ENCODE data around the gene PRSS21.

Gene PRSS21

GRCh38 chr16:2815299-2815771 is 1.7 kb upstream of the PRSS21 start:
- Mint-ChIP-seq H3K4me1 (peaks cover 6% of the 10 kb centered on the region), H3K9me3 (no peaks in the 10 kb centered on the region), H3K27ac (no peak overlapping the region), H3K36me3 (ENCODE audit: low read depth) (no peaks in the 10 kb centered on the region), H3K4me3 (no peak overlapping the region), H3K27me3 (ENCODE audit: low read depth, poor library complexity) (peaks cover 40% of the 10 kb centered on the region)
- no peak for TF ChIP-seq CTCF (IDR thresholded peaks at IDR 0.05)
- no peak for DNase-seq

GRCh38 chr16:2817340-2818271 is 569 bp downstream of the PRSS21 start:
- peaks cover 31% of the 10 kb centered on the region for H3K27me3 Mint-ChIP-seq (ENCODE audit: low read depth, poor library complexity)
- H3K36me3 Mint-ChIP-seq (ENCODE audit: low read depth), result no peaks in the 10 kb centered on the region
- no peak overlapping the region for H3K4me3 Mint-ChIP-seq
- DNase-seq, result no peak
- TF ChIP-seq CTCF (IDR thresholded peaks at IDR 0.05), result no peak
- no peaks in the 10 kb centered on the region for H3K9me3 Mint-ChIP-seq
- no peak overlapping the region for H3K27ac Mint-ChIP-seq
- peaks cover 6% of the 10 kb centered on the region for H3K4me1 Mint-ChIP-seq

GRCh38 chr16:2818272-2818876 is 1.3 kb downstream of the PRSS21 start:
- H3K4me1 Mint-ChIP-seq, result peaks cover 6% of the 10 kb centered on the region
- no peaks in the 10 kb centered on the region for H3K9me3 Mint-ChIP-seq
- H3K36me3 Mint-ChIP-seq (ENCODE audit: low read depth), result no peaks in the 10 kb centered on the region
- no peak overlapping the region for H3K4me3 Mint-ChIP-seq
- no peak for TF ChIP-seq CTCF (IDR thresholded peaks at IDR 0.05)
- H3K27ac Mint-ChIP-seq, result no peak overlapping the region
- no peak for DNase-seq
- peaks cover 32% of the 10 kb centered on the region for H3K27me3 Mint-ChIP-seq (ENCODE audit: low read depth, poor library complexity)

DNA sequence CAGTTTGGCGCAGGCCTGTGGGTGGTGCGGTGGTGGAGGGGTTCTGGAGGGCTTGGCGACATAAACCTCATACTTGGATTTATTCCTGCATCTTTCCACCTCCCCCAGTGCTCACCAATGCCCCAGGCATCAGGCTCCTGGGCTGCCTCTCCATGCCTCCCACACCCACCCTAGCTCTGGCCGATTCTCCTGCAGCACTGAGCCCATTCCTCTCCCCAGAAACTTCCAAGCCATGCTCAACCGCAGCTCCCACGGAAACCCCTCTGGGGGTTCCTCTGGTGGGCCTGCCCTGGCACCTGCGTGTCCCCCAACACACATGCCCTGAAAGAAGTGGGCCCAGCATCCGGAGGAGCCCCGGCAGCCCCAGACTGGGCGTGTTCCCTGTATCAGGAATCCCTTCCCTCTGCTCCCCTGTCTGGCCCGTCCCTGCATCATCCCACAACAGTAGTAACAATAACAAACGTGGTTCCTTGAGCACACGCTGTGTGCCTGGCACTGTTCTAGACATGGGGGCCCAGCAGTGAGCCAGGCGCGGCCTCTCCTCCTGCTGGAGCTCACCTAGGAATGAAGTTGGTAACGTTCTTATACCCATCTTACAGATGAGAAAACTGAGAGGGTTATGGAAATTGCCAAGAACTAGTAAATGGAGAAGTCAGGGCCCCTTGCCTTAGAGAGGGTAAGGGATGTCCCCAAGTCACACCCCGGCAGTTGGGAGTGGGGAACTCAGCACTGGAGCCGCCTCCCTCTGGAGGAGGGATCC is 2.3 kb downstream of the PRSS21 start:
- no peak for DNase-seq
- H3K36me3 Mint-ChIP-seq (ENCODE audit: low read depth), result no peaks in the 10 kb centered on the region
- H3K27ac Mint-ChIP-seq, result no peak overlapping the region

More for the DNA sequence above, 2.3 kb downstream of the PRSS21 start:
- TF ChIP-seq CTCF (IDR thresholded peaks at IDR 0.05), result no peak
- peaks cover 28% of the 10 kb centered on the region for H3K27me3 Mint-ChIP-seq (ENCODE audit: low read depth, poor library complexity)
- no peak overlapping the region for H3K4me3 Mint-ChIP-seq
- H3K9me3 Mint-ChIP-seq, result no peaks in the 10 kb centered on the region
- H3K4me1 Mint-ChIP-seq, result peaks cover 6% of the 10 kb centered on the region

Data from nephron progenitor cell (in vitro differentiated cells).